ENCODE data around the gene NEMP1. TPM values are rescaled to one million over a fixed set of nuclear protein-coding genes. Genes with fewer than 3 reads are reported as not detected.
A peak's percentile ranks its signal among the peaks of the same experiment; 100 is the strongest.

Gene NEMP1
- total and polyA plus RNA-seq, 10 of the 15 experiments (the other 5 are each of a cell fraction or from before 2014, with no cell fraction given) = 4.0 to 45.9 (median 19.8) TPM

GRCh38 chr12:57088354-57089270 lies 10.0 kb upstream of the NEMP1 start, which contains the start of gene NAB2 (continued):
- TF ChIP-seq, protein P1, sequence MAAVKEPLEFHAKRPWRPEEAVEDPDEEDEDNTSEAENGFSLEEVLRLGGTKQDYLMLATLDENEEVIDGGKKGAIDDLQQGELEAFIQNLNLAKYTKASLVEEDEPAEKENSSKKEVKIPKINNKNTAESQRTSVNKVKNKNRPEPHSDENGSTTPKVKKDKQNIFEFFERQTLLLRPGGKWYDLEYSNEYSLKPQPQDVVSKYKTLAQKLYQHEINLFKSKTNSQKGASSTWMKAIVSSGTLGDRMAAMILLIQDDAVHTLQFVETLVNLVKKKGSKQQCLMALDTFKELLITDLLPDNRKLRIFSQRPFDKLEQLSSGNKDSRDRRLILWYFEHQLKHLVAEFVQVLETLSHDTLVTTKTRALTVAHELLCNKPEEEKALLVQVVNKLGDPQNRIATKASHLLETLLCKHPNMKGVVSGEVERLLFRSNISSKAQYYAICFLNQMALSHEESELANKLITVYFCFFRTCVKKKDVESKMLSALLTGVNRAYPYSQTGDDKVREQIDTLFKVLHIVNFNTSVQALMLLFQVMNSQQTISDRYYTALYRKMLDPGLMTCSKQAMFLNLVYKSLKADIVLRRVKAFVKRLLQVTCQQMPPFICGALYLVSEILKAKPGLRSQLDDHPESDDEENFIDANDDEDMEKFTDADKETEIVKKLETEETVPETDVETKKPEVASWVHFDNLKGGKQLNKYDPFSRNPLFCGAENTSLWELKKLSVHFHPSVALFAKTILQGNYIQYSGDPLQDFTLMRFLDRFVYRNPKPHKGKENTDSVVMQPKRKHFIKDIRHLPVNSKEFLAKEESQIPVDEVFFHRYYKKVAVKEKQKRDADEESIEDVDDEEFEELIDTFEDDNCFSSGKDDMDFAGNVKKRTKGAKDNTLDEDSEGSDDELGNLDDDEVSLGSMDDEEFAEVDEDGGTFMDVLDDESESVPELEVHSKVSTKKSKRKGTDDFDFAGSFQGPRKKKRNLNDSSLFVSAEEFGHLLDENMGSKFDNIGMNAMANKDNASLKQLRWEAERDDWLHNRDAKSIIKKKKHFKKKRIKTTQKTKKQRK (IDR thresholded peaks at IDR 0.05; ENCODE audit: low read depth, low read length) = no peak
- no peak for TF ChIP-seq TCF7 (IDR thresholded peaks at IDR 0.05; ENCODE audit: borderline replicate concordance)
- peak; percentile 37 for TF ChIP-seq MYC (IDR thresholded peaks at IDR 0.05; ENCODE audit: insufficient read depth, insufficient read length, insufficient replicate concordance, low read length, severe bottlenecking)
- TF ChIP-seq, protein P2, sequence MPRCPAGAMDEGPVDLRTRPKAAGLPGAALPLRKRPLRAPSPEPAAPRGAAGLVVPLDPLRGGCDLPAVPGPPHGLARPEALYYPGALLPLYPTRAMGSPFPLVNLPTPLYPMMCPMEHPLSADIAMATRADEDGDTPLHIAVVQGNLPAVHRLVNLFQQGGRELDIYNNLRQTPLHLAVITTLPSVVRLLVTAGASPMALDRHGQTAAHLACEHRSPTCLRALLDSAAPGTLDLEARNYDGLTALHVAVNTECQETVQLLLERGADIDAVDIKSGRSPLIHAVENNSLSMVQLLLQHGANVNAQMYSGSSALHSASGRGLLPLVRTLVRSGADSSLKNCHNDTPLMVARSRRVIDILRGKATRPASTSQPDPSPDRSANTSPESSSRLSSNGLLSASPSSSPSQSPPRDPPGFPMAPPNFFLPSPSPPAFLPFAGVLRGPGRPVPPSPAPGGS (IDR thresholded peaks at IDR 0.05; ENCODE audit: borderline replicate concordance, insufficient read depth, low read depth, low read length, poor library complexity, severe bottlenecking) = peak; percentile 12
- TF ChIP-seq RBBP5 (conservative IDR thresholded peaks at IDR 0.05) = no peak
- TF ChIP-seq NFXL1 (IDR thresholded peaks at IDR 0.05; ENCODE audit: borderline replicate concordance) = no peak
- TF ChIP-seq JUNB (IDR thresholded peaks at IDR 0.05) = no peak
- TF ChIP-seq BRCA1 (IDR thresholded peaks at IDR 0.05; ENCODE audit: low read depth, low read length) = no peak
- TF ChIP-seq MXI1 (IDR thresholded peaks at IDR 0.05; ENCODE audit: low read depth, low read length) = peak; percentile 85
- 0 out of 2 replicates have a peak, but pooled peaks have one; percentile 14 for TF ChIP-seq HDGF (IDR thresholded peaks at IDR 0.05)
- no peak for TF ChIP-seq FOXK2 (IDR thresholded peaks at IDR 0.05)
- no peak for TF ChIP-seq ZNF24 (IDR thresholded peaks at IDR 0.05)
- no peak for TF ChIP-seq SPI1 (IDR thresholded peaks at IDR 0.05; ENCODE audit: borderline replicate concordance, insufficient read depth, low read depth, low read length)
- no peak; the same call in 1 of the 2 replicates for TF ChIP-seq CHD1 (IDR thresholded peaks at IDR 0.05; ENCODE audit: low read depth, low read length)
- peak; percentile 62 for TF ChIP-seq USF2 (IDR thresholded peaks at IDR 0.05; ENCODE audit: borderline replicate concordance, low read depth, low read length)
- no peak for TF ChIP-seq ASH2L (IDR thresholded peaks at IDR 0.05; ENCODE audit: borderline replicate concordance, low read depth)
- peak; percentile 94 to 96 for TF ChIP-seq BHLHE40 (IDR thresholded peaks at IDR 0.05; ENCODE audit: borderline replicate concordance in 1 of 2, low read depth in 2 of 2, low read length in 1 of 2)
- TF ChIP-seq HDAC6 (IDR thresholded peaks at IDR 0.05; ENCODE audit: unreplicated experiment) = peak; percentile 57
- no peak for TF ChIP-seq SRF (IDR thresholded peaks at IDR 0.05; ENCODE audit: low read depth in 2 of 2, low read length in 2 of 2)
- no peak for TF ChIP-seq NFYA (IDR thresholded peaks at IDR 0.05; ENCODE audit: borderline replicate concordance, low read depth, low read length)
- TF ChIP-seq EZH2 (IDR thresholded peaks at IDR 0.05; ENCODE audit: borderline replicate concordance, control insufficient read depth, low read depth, low read length) = no peak
- TF ChIP-seq RAD51 (IDR thresholded peaks at IDR 0.05) = peak; percentile 73
- TF ChIP-seq ZNF217 (IDR thresholded peaks at IDR 0.05) = no peak
- TF ChIP-seq YY1 (IDR thresholded peaks at IDR 0.05; ENCODE audit: low read depth, low read length) = peak; percentile 45; the same call in 1 of the 2 replicates
- TF ChIP-seq SIN3A (IDR thresholded peaks at IDR 0.05; ENCODE audit: low read depth, low read length) = no peak; the same call in 1 of the 2 replicates
